GM18909 (cell line): ENCODE measurements around the gene EXOC8.
A peak's percentile ranks its signal among the peaks of the same experiment; 100 is the strongest.

Source experiments
- ATAC-seq: cut with Tn5 transposase; IDR thresholded peaks from one replicate; pipeline ENCODE4 v1.9.1; 2021; ENCODE audit warnings: mild to moderate bottlenecking; ENCODE audit not compliant: unreplicated experiment, poor library complexity

Gene EXOC8

GRCh38 chr1:231317306-231318014, 20.2 kb downstream of the EXOC8 start:
- ATAC-seq, result no peak

- peak; percentile 76 for ATAC-seq
Observed at GRCh38 chr1:231315887-231316286, 21.8 kb downstream of the EXOC8 start.

DNA sequence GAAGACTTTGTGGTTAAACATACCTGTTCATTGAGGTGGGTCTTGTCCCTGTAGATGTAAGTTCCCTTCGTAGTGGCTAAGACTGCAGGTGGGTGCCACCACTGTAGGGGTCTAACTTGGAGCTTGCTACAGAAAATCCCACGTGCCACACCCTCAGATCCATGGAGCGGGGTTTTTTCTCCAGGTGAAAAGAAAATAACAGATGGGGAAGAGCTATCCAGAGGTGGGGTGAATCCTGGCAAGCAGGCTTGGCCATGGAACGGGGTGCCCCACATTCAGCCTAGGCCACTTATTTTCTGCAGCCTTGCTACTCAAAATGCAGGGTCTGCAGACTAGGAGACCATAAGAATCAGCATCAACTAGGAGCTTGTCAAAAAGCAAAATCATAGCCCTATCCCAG, 24.0 kb downstream of the EXOC8 start:
- ATAC-seq, result no peak

DNA sequence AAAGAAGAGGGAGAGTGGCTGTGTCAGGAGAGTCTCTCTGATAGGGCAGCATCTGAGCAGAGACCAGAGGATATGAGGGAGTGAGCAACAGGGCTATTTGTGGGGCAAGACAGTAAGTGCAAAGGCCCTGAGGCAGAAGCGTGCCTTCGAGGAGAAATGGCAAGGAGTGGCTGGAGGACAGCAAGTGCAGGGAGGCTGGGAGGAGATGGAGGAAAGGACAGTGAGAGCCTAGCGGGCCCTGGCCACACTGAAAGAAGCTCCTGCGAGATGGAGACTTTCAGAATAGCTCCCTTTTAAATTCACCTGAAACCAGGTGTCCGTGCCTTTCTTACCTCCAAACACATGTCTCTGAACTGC, 25.2 kb downstream of the EXOC8 start:
- ATAC-seq, result no peak

GRCh38 chr1:231311720-231312431, 25.8 kb downstream of the EXOC8 start:
- no peak for ATAC-seq

DNA sequence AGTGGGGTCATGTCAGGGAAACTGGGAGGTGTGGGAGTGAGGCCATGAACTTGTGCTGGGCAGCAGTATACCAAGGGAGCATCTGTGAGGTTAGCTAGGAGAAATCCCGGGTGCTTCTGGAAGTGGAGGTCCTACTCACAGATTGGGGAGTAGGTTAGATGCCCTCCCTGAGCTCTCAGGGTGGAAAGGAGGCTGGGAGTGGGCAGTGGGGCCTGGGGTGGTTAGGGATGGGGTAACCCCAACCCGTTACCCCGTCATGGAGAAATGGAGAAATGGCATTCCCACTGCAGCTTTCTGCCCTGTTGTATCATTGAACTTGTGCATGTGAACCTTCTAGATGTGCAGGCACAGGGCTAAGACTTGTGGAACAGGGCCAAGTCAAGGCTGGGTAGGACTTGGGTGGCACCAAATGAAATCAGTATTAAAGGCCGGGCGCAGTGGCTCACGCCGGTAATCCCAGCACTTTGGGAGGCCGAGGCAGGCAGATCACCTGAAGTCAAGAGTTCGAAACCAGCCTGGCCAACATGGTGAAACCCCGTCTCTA, 27.2 kb downstream of the EXOC8 start:
- ATAC-seq, result no peak

- ATAC-seq, result no peak
Observed at GRCh38 chr1:231301990-231302389, 35.7 kb downstream of the EXOC8 start.

DNA sequence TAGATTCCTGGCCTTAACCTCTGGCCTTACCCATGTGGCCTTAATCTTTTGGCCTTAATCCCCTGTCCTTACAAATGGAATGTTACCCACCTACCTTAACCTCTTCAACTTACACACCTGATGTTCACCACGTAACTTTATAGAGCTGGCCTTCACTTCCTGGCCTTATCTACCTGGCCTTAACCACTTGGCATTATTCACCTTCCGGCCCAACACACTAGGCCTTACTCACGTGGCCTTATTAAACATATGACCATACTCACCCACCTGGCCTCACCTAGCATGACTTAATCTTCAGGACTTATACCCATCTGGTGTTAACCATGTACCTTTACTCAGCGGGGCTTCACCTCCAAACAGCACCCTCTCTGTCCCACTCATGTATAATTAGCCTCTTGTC, 41.7 kb downstream of the EXOC8 start:
- no peak for ATAC-seq

DNA sequence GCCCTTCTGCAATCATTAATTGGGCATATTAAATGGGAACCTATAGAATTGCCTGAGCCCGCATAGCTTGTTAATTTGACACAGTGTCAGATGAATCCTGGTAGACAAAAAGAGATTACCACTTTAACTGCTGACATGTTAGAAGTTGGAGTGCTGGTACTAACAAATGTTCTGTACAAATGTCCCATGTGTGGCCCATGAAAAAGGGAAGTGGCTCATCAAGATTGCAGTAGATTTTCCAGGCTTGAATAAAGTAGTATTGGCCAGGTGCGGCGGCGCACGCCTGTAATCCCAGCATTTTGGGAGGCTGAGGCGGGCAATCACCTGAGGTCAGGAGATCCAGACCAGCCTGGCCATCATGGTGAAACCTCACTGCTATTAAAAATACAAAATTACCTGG, 51.0 kb downstream of the EXOC8 start:
- ATAC-seq, result no peak

GRCh38 chr1:231284441-231284840, 53.2 kb downstream of the EXOC8 start:
- no peak for ATAC-seq
